HG03457 (cell line): ENCODE measurements around the gene HSD3B7.
"Not testable (repeated sequence)": the region's sequence is repeated elsewhere in the genome, so short reads cannot be mapped to it uniquely, and the experiment has no call there.

Source experiments
- ATAC-seq: cut with Tn5 transposase; IDR thresholded peaks from one replicate; pipeline ENCODE4 v1.9.1; 2021; ENCODE audit warnings: moderate number of reproducible peaks; ENCODE audit not compliant: unreplicated experiment

HSD3B7 gene

GRCh38 chr16:30998852-30999761 is 14.1 kb downstream of the HSD3B7 start:
- ATAC-seq = no peak

DNA sequence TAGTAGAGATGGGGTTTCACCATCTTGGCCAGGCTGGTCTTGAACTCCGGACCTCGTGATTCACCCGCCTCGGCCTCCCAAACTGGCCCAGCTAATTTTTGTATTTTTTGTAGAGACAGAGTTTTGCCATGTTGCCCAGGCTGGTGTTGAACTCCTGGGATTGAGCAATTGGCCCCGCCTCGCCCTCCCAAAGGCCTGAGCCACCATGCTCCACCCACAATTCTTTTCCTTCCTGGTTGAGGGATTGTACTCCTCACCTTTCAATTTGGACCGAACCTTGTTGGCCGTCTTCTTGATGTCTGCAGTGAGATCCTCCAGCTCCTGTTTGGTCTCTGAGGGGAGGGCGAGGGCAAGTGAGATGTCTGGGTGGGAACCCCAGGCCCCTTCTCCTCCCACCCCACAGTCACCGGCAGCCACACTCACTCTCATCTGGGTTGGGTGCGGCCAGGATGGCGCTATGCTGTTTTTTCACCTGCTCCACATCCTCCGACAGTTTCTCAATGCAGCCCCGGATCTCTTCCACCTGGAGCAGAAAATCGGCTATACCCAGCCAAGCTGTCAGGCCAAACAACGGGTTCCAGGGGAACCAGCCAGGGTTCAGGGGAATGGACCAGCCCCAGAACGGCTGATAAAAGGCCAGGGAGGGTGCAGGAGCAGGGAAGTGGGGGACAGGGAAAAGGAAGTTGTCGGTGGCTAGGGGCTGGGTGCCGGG is 15.8 kb downstream of the HSD3B7 start:
- ATAC-seq = no peak

GRCh38 chr16:31001507-31002249 is 16.7 kb downstream of the HSD3B7 start:
- ATAC-seq = no peak

DNA sequence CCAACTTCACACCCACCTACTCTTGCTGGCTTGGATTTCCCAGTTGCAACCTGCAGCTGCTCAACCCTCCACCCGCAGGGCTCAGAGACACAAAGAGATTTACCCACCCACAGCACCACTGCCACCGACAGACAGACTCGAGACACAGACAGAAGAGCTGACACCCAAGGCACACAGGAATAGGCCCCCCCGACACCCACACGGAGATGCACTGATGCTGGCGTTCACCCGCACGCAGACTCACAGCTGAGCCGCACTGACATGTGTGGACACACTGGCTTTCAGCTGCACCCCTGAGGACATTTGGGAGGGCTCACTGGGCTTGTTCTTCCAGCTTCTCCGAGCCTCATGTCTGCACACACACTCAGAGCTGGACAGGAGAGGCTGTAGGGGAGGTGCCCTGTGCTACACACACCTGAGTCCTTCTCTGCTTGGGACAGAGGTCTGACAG is 17.3 kb downstream of the HSD3B7 start:
- ATAC-seq = no peak

- ATAC-seq = no peak
These were observed 17.9 kb downstream of the HSD3B7 start for GRCh38 chr16:31002862-31003341.

DNA sequence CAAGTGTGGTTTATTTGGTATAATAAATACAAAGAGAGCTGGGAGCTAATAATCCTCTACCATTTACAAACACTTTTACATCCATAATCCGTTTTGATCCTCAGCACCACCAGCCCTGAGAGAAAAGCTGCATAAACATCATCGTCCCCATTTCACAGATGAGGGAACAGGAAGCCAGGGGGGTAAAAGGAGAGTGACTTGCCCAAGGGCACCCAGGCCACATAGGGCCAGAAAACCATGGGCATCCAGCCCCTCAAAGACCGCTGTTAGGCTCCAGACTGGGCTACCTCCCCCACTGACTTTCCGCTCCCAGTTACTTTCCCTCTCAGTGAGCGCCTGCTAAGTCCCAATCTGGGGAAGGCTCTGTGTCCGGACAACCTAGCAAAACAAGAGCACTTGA is 18.7 kb downstream of the HSD3B7 start:
- no peak for ATAC-seq

- no peak for ATAC-seq
These were observed 19.7 kb downstream of the HSD3B7 start for GRCh38 chr16:31004658-31005057.

GRCh38 chr16:31005350-31006085 is 20.5 kb downstream of the HSD3B7 start:
- ATAC-seq = no peak

DNA sequence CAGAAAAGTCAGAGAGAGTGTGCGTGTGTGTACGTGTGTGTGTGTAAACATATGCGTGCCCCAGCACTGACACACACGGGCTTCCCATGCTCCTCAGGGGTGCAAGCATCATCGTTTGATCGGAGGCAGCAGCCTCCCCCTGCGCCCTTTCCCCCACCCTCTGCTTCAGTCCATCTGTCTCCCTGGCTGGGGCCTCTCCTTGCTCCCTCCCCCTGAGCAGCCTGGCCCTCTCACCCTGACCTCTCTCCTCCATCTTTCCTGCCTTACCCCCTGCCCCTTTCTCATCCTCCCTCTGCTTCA is 21.0 kb downstream of the HSD3B7 start:
- ATAC-seq = no peak

DNA sequence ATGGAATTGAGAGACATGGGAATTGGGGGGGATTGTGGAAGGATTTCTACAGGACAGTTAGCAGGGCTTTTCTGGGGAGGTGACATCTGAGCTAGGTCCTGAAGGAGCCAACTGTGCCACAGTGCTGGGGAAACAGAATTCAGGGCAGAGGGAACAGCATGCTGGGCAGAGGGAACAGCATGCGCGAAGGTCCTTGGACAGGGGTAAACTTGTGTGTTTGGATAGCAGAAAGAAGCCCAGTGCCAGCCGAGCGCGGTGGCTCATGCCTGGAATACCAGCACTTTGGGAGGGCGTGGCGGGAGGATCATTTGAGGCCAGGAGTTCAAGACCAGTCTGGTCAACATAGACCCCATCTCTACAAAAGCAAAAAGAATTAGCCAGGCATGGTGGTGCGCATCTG is 21.6 kb downstream of the HSD3B7 start:
- ATAC-seq = no peak

GRCh38 chr16:31007684-31008083 is 22.7 kb downstream of the HSD3B7 start:
- no peak for ATAC-seq

GRCh38 chr16:31008149-31008548 is 23.1 kb downstream of the HSD3B7 start:
- no peak for ATAC-seq

- ATAC-seq = no peak
These were observed 23.5 kb downstream of the HSD3B7 start for GRCh38 chr16:31008551-31008950.

GRCh38 chr16:31009120-31009519 is 24.1 kb downstream of the HSD3B7 start:
- ATAC-seq = no peak

GRCh38 chr16:31009894-31010584 is 25.0 kb downstream of the HSD3B7 start:
- no peak for ATAC-seq

GRCh38 chr16:31010585-31011325 is 25.7 kb downstream of the HSD3B7 start, which contains the start of gene STX1B:
TSS of gene STX1B (minus strand) at chr16:31010638. CDS start at chr16:31010396, 242 bp downstream.
- no peak for ATAC-seq

DNA sequence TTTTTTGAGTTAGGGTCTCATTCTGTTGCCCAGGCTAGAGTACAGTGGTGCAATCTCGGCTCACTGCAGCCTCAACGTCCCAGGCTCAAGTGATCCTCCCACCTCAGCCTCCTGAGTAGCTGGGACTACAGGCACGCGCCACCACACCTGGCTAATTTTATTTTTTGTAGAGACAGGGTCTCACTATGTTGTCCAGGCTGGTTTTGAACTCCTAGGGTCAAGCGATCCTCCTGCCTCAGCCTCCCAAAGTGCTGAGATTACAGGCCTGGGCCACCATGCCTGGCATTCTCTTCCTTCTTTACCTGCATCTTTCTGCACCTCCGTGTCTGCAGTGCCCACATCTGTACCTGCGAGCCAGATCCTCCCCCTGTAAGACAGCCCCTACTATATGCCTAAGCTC is 26.8 kb downstream of the HSD3B7 start:
- not testable (repeated sequence) for ATAC-seq

- not testable (repeated sequence) for ATAC-seq
These were observed 28.3 kb downstream of the HSD3B7 start for GRCh38 chr16:31013292-31013691.

GRCh38 chr16:31016018-31016417 is 31.0 kb downstream of the HSD3B7 start:
- no peak for ATAC-seq
